ENCODE data around the gene IMMP2L.
"Not testable (repeated sequence)": the region's sequence is repeated elsewhere in the genome, so short reads cannot be mapped to it uniquely, and the experiment has no call there.

IMMP2L gene

GRCh38 chr7:111508387-111508786 is 53.9 kb downstream of the IMMP2L start:
- DNase-seq (ENCODE audit: low read depth) = no peak

DNA sequence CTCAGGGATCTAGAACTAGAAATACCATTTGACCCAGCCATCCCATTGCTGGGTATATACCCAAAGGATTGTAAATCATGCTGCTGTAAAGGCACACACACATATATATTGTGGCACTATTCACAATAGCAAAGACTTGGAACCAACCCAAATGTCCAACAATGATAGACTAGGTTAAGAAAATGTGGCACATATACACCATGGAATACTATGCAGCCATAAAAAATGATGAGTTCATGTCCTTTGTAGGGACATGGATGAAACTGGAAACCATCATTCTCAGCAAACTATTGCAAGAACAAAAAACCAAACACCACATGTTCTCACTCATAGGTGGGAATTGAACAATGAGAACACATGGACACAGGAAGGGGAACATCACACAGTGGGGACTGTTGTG is 56.9 kb downstream of the IMMP2L start:
- DNase-seq (ENCODE audit: low read depth) = not testable (repeated sequence)

GRCh38 chr7:111501799-111502198 is 60.5 kb downstream of the IMMP2L start:
- not testable (repeated sequence) for DNase-seq (ENCODE audit: low read depth)

- DNase-seq (ENCODE audit: low read depth) = no peak
Measured at GRCh38 chr7:111499027-111499426, 63.3 kb downstream of the IMMP2L start.

GRCh38 chr7:111498391-111499007 is 63.8 kb downstream of the IMMP2L start:
- DNase-seq (ENCODE audit: low read depth) = no peak

- no peak for DNase-seq (ENCODE audit: low read depth)
Measured at GRCh38 chr7:111495173-111495810, 67.0 kb downstream of the IMMP2L start.

GRCh38 chr7:111492234-111492633 is 70.1 kb downstream of the IMMP2L start:
- DNase-seq (ENCODE audit: low read depth) = no peak

DNA sequence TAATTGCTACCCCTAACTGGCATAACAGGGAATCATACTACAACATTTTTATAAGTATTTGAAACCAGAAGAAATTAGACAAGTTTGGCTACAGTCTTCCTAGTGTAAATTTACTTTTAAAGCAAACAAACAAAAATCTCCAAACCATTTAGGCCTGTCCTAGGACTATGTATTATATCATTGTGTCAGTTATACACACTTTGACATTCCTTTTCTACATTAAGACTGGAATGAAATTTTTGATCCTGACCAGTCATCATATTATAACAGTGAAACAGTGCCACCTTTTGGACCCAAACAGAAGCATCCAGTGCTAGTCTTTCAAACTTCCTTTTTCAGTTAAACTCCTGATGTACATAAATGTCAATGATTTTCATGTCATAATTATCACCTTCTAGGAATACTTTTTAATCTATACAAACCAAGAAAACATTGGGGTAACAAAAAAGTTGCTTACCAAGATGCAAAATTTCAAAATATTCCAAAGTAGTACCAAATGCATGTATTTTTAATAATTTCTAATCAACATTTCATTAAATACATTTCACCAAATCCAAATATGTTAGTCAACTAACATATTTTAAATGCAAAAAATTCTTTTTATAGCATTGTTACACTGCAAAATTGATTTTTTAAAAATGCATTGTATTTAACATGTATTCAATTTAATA is 75.7 kb downstream of the IMMP2L start:
- DNase-seq (ENCODE audit: low read depth) = no peak

- no peak for DNase-seq (ENCODE audit: low read depth)
Measured at GRCh38 chr7:111485701-111486380, 76.5 kb downstream of the IMMP2L start.

GRCh38 chr7:111483078-111483477 is 79.2 kb downstream of the IMMP2L start:
- no peak for DNase-seq (ENCODE audit: low read depth)

DNA sequence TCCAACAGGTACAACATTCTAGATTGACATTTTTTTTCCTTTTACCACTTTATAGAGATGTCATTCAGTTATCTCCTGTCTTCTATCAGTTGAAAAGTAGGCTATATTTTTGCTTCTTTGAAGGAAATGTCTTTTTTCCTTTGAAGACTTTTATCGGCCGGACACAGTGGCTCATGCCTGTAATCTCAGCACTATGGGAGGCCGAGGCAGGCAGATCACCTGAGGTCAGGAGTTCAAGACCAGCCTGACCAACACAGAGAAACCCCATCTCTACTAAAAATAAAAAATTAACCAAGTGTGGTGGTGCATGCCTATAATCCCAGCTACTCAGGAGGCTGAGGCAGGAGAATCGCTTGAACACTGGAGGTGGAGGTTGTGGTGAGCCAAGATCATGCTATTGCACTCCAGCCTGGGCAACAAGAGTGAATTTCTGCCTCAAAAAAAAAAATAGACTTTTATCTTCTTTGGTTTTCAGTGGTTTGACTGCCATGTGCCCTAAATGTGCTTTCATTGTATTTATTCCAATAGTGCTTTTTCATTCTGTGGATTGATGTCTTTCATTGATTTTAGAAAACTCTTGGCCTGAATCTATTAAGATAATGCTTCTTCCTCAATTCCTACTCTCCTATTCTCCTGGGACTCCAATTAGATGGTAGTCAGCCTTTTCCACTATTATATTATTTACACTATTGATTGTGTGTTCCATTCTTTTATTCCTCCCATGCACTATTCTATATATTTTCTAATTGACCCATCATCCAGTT is 84.6 kb downstream of the IMMP2L start:
- DNase-seq (ENCODE audit: low read depth) = no peak

- no peak for DNase-seq (ENCODE audit: low read depth)
Measured at GRCh38 chr7:111476586-111477293, 85.6 kb downstream of the IMMP2L start.

DNA sequence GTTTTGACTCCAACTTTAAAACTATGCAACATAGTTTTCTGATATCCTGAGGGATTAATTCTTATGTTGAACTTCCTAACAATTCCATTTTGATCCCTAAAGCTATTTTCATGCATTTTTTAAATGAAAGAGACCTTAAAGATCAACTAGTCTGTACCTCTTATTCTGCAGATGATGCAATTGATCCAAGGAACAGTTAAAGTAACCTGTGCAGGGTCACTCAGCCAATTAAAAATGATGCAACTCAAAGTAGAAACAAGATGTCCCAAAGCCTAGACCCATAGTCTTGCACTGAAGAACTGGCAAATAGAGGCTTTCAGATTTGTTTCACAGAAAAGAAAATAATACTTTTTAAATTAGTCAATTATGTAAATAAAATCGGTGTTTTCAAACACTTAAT is 86.3 kb downstream of the IMMP2L start:
- no peak for DNase-seq (ENCODE audit: low read depth)

- no peak for DNase-seq (ENCODE audit: low read depth)
Measured at GRCh38 chr7:111475419-111475748, 86.9 kb downstream of the IMMP2L start.

DNA sequence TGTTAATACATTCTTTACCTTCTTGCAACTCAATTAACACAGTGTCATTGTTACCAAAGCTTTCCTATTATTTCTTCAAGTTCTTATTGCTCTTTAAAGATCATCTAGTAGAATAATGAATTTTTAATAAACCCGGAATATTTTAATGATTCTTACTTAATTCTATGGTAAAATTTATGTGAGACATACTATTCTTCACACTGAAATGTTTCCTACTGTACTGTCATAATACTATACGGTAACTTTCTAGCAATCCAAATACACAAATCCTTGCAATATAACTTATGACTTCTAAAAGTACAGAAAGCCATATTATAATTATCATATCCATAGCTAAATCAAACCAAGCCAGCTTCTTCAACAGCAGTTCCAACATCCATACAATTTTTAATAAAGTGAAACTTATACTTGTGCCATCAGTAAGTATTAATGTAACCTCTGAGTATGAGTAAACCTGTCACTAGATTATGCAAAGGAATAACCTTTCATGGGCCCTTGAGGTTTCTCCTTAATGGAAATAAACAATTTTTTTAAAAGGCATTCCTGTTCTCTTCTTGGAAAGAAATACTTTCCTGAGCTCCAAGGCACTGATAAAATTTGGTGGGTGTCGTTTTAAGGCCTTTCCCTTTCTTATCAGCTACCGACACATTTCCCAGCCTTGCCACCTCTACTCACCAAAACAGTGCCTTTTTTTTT is 87.4 kb downstream of the IMMP2L start:
- no peak for DNase-seq (ENCODE audit: low read depth)

DNA sequence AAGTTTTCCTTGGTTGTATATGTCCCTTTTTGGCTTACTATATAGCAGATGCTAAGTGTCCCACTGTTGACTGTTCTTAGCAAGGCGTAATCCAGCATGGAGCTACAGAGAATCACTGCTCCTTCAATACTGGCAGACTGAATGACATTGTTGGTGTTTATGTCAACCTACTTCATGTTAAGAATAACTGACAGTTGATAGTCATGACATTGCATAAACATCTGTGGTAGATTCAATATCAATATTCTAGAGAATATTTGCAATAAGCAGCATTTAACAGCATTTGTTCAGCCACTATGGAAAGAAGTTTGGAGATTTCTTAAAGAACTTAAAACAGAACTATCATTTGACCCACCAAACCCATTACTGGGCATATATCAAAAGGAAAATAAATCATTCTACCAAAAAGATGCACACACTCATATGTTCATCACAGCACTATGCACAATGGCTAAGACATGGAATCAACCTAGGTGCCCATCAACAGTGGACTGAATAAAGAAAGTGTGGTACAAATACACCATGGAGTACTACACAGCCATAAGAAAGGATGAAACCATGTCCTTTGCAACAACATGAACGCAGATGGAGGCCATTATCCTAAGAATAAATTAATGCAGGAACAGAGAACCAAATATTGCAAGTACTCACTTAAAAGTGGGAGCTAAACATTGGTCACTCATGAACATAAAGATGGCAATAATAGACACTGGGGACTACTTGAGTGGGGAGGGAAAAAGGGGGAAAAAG is 88.7 kb downstream of the IMMP2L start:
- no peak for DNase-seq (ENCODE audit: low read depth)

DNA sequence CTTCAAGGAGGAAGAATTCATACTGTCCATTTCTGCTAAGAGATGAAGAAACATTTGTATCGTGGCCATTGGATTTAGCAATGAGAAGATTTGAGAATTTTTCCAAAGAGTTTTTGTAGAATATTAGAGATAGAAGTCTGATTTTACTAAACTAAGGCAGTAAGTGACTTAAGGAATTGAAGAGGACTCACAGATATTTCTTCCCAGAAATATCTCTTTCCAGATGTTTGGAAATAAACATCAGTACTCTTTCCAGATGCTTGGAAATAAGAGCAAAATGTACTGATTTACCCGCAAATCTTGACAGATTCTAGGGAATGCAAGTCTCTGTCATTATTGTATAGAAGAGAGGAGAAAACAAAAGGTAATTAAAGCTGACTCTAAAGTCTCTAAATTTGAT is 91.3 kb downstream of the IMMP2L start:
- no peak for DNase-seq (ENCODE audit: low read depth)

DNA sequence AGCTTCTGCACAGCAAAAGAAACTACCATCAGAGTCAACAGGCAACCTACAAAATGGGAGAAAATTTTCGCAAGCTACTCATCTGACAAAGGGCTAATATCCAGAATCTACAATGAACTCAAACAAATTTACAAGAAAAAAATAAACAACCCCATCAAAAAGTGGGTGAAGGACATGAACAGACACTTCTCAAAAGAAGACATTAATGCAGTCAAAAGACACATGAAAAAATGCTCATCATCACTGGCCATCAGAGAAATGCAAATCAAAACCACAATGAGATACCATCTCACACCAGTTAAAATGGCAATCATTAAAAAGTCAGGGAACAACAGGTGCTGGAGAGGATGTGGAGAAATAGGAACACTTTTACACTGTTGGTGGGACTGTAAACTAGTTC is 92.4 kb downstream of the IMMP2L start:
- not testable (repeated sequence) for DNase-seq (ENCODE audit: low read depth)

DNA sequence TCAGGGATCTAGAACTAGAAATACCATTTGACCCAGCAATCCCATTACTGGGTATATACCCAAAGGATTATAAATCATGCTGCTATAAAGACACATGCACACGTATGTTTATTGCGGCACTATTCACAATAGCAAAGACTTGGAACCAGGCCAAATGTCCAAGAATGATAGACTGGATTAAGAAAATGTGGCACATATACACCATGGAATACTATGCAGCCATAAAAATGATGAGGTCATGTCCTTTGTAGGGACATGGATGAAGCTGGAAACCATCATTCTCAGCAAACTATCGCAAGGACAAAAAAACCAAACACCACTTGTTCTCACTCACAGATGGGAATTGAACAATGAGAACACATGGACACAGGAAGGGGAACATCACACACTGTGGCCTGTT is 96.5 kb downstream of the IMMP2L start:
- DNase-seq (ENCODE audit: low read depth) = not testable (repeated sequence)

DNA sequence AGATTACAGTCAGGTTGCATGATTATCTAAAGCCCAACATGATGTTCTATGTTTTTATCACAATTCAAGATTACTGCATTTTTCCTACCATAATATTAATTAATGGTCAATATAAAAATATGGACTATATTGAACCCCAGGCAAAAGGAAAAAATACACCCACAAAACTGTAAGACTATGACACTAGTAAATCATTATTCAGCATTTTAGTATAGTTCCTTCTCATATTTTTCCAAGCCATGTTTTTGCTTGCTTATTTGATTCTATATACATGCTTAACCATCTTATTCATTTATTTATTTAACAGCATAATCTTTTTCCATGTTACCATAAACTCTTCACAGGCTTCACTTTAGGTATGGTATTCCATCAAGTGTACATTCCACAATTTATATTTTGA is 101.6 kb downstream of the IMMP2L start:
- DNase-seq (ENCODE audit: low read depth) = no peak
